GM12864 (cell line): Measurements from ENCODE around the gene FSTL3.
"Not testable (repeated sequence)": the region's sequence is repeated elsewhere in the genome, so short reads cannot be mapped to it uniquely, and the experiment has no call there.

Experiments
- DNase-seq: peaks from one replicate; pipeline ENCODE4 v3.0.0-alpha.2; 2011; ENCODE audit warnings: low read depth
- H3K4me3 ChIP-seq: 2 replicates; pipeline ENCODE4 v1.5.1; 2011; ENCODE audit warnings: mild to moderate bottlenecking, low read depth, low read length, control low read depth
- CTCF ChIP-seq: IDR thresholded peaks from 2 replicates; pipeline ENCODE4 v1.5.1; 2011; ENCODE audit warnings: low read depth, mild to moderate bottlenecking, moderate library complexity, low read length, control low read depth, inconsistent platforms; ENCODE audit errors: missing control alignments

FSTL3 gene

GRCh38 chr19:662962-663681 lies 13.1 kb upstream of the FSTL3 start, which contains the start of gene RNF126:
RNF126 (minus strand) TSS chr19:663214; CDS start chr19:663121, 93 bp downstream.
- no peak for TF ChIP-seq CTCF
- peak within 1 kb of the TSS; percentile 75 for H3K4me3 ChIP-seq
- peak; percentile 60 for DNase-seq

DNA sequence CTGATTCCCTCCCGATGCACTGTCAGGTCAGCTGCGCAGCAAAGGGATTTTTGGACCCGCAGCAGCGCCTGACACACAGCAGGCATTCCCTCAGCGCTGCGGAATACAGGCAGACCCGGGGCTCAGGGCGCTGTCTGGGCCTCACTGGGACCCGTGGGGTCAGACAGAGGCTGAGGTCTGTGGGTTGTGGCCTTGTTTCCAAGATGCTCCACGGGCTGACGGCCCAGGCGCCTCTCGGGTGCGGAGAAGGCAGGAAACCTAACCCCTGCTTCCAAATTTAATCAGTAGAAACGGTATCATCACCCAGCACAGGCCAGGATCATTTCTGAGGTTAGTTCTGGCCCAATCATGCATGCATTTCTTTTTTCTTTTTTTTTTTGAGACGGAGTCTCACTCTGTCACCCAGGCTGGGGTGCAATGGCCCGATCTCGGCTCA lies 12.5 kb upstream of the FSTL3 start:
- peak overlapping the region; percentile 60 for H3K4me3 ChIP-seq
- no peak for TF ChIP-seq CTCF
- no peak for DNase-seq

DNA sequence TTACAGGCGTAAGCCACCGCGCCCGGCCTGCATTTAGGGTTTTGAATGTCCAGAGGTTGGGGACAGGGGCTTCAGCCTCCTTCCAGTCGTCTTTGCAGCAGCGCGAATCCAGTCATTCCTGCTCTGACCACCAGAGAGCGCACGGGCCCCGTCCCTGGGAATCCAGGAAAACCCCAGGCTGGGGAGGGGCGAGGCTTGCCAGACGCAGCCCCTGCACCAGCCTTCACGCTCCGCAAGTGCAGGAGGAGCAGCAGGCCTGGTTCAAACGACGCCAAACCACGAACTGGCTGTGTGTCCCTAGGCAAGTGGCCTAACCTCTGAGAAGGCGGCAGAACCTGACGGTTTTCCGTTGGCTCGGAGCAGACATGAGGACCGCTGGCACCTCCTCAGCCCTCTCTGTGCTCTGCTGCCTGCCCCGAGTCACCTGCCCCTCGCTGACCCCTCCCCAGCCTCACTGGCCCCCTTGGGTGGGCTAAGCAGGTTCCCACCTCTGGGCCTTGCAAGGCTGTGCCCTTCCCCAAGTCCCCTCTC lies 11.2 kb upstream of the FSTL3 start:
- peak; percentile 34 for DNase-seq
- H3K4me3 ChIP-seq = no peak overlapping the region; the same call in 1 of the 2 replicates
- TF ChIP-seq CTCF = peak; percentile 93

- not testable (repeated sequence) for H3K4me3 ChIP-seq, DNase-seq
Observed at GRCh38 chr19:666985-667573, 9.1 kb upstream of the FSTL3 start.

DNA sequence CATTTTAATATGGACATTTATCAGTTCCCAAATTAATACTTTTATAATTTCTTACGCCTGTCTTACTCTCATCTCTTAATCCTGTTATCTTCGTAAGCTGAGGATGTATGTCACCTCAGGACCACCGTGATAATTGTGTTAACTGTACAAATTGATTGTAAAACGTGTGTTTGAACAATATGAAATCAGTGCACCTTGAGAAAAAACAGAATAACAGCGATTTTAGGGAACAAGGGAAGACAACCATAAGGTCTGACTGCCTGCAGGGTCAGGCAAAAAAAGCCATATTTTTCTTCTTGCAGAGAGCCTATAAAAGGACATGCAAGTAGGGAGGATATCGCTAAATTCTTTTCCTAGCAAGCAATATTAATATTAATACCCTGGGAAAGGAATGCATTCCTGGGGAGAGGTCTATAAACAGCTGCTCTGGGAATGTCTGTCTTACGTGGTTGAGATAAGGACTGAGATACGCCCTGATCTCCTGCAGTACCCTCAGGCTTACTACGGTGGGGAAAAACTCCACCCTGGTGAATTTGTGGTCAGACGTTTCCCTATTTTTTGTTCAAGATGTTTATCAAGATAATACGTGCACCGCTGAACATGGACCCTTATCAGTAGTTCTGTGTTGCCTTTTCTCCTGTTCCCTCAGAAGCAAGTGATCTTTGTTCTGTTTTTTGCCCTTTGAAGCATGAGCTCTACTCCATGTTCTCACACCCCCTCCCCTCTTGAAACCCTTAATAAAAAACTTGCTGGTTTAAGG lies 7.3 kb upstream of the FSTL3 start:
- not testable (repeated sequence) for H3K4me3 ChIP-seq, DNase-seq

DNA sequence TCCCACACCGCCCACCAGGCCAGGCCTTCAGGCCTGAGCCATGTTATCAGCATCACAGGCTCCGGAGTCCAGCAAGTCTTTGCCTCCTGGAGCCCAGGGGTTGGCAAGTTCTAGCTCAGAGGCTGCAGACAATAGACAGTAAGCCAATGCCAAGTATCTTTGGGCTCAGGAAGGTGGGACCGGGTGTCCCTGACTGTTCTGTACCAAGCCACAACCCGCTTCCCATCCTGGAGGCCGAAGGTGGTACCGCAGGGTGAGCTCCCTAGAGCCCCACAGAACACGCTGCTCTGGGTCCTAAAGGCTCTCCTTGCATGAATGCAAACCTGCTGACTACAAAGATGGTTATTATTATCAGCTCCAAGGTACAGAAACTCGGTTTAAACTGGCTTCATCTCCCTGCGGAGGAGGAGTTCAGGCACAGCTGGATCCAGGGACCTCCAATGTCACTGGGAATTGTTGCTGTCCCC lies 5.5 kb upstream of the FSTL3 start:
- DNase-seq = no peak
- peak; percentile 51 for TF ChIP-seq CTCF
- no peak overlapping the region for H3K4me3 ChIP-seq

DNA sequence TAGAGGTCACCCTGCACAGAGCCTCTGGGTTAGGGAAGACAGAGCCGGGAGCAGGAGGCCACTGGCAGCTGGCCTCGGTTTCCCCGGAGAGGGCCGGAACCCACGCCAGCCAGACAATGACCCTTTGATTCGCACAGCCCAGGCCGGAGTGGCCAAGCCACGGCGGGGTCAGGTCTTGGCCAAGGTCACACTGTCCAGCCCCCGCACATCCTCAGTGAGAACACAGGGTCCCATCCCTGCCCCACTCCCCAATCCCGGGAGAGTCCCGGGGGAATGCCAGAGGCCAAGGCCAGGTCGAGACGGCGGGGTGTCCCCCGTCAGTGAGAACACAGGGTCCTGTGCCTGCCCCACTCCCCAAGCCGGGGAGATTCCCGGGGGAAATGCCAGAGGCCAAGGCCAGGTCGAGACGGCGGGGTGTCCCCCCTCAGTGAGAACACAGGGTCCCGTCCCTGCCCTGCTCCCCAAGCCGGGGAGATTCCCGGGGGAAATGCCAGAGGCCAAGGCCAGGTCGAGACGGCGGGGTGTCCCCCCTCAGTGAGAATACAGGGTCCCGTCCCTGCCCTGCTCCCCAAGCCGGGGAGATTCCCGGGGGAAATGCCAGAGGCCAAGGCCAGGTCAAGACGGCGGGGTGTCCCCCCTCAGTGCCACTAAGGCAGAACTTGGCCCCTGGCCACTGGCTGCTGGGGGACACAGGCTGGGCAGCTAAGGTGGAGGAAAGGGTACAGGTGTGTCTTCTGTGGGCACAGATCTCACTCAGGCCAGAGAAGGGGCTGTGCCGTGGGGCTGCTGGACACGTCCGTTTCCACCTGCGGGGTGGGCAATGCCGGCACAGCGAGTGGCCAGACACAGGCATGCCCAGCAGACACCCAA lies 1.7 kb upstream of the FSTL3 start:
- no peak for TF ChIP-seq CTCF
- H3K4me3 ChIP-seq = no peak overlapping the region
- no peak for DNase-seq
